ENCODE data around the gene WDR20. TPM values are rescaled to one million over a fixed set of nuclear protein-coding genes. Genes with fewer than 3 reads are reported as not detected.

WDR20 gene
- total and polyA plus RNA-seq, 2 of the 4 experiments (the other 2 are of a cell fraction): 20.3 to 27.4 TPM

DNA sequence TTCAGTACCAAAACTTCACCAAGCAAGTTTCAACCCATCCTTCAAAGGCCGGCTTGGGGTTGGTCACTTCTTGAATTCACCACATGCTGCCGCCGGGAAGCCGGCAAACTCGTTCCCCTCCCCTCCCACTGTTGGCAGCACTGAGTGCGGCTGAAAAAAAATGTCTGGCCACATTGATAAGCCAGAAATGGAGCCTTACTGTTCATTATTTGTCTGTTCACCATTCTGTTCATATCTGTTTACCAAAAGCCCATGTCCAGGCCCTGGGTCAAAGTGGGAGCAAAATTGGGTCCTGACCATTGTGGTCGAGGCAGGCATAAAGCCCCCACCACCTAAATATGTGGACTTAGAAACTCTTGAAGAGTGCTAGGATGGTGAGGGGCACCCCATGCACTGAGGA is 45.6 kb upstream of the WDR20 start:
- Histone ChIP-seq H2BK15ac (ENCODE audit: low read depth, low read length) (no peak overlapping the region), H3K9me3 (ENCODE audit: control insufficient read depth, insufficient read depth, low read length) (no peaks in the 10 kb centered on the region), H3K27ac (ENCODE audit: insufficient read depth, low read length) (no peak overlapping the region), H3K9me1 (ENCODE audit: insufficient read depth, low read length) (peaks cover 6% of the 10 kb centered on the region; the same call in 1 of the 2 replicates), H3K23ac (ENCODE audit: low read depth, low read length) (no peak overlapping the region; the same call in 1 of the 2 replicates), H3K4me2 (ENCODE audit: low read depth, low read length) (no peak overlapping the region), H3K4ac (ENCODE audit: low read depth, low read length) (no peak overlapping the region), H2BK120ac (ENCODE audit: low read depth, low read length) (no peak overlapping the region), H3K79me1 (ENCODE audit: low read depth in 1 of 2, low read length in 2 of 2) (no peaks in the 10 kb centered on the region), H2AFZ (replicated peaks; ENCODE audit: low read length, poor library complexity) (peak overlapping the region; percentile 62), H3K14ac (replicated peaks; ENCODE audit: low read depth, low read length) (no peak overlapping the region), H3K36me3 (ENCODE audit: control insufficient read depth, insufficient read depth, low read length) (no peaks in the 10 kb centered on the region), H2AK5ac (ENCODE audit: low read depth, low read length) (no peak overlapping the region), H4K8ac (ENCODE audit: low read depth in 2 of 2, low read length in 2 of 2) (no peak overlapping the region), H3K56ac (ENCODE audit: extremely low read depth, insufficient read depth, low read length) (no peak overlapping the region), H3K18ac (ENCODE audit: low read depth, low read length) (no peak overlapping the region), H3K27me3 (ENCODE audit: control insufficient read depth, insufficient read depth, low read length) (no peaks in the 10 kb centered on the region), H2BK20ac (ENCODE audit: low read depth, low read length) (no peak overlapping the region), H3K4me3 (ENCODE audit: insufficient read depth, low read depth, low read length) (no peak overlapping the region), H4K20me1 (ENCODE audit: insufficient read depth, low read length) (no peaks in the 10 kb centered on the region), H3K4me1 (ENCODE audit: control insufficient read depth, insufficient read depth, low read length) (peaks cover 12% of the 10 kb centered on the region), H2AK9ac (replicated peaks; ENCODE audit: low read depth, low read length, poor library complexity) (peak overlapping the region; percentile 10), H4K91ac (ENCODE audit: insufficient read depth, low read depth, low read length) (no peak overlapping the region), H3K9ac (ENCODE audit: low read depth, low read length) (no peak overlapping the region), H2BK5ac (ENCODE audit: low read depth, low read length, poor library complexity, severe bottlenecking) (no peak overlapping the region), H4K5ac (ENCODE audit: low read depth, low read length) (no peak overlapping the region)
- dilution Hi-C loops (cut with HindIII; ENCODE audit: low sequenced_read_pairs, unreplicated experiment) (no loop called here), intact Hi-C loops (cut with micrococcal nuclease) (no loop called here), in situ Hi-C loops (cut with MboI; ENCODE audit: low sequenced_read_pairs) (loop anchor here (25.0 kb wide), 1 partner anchor 218 kb away; the partner anchor contains the start of genes MOK and ZNF839)
- TF ChIP-seq MAFK (IDR thresholded peaks at IDR 0.05; ENCODE audit: low read depth, low read length) (no peak), CHD1 (IDR thresholded peaks at IDR 0.05; ENCODE audit: low read depth, low read length) (no peak), RFX5 (IDR thresholded peaks at IDR 0.05; ENCODE audit: low read depth, low read length) (no peak)
- TF ChIP-seq, protein P1, sequence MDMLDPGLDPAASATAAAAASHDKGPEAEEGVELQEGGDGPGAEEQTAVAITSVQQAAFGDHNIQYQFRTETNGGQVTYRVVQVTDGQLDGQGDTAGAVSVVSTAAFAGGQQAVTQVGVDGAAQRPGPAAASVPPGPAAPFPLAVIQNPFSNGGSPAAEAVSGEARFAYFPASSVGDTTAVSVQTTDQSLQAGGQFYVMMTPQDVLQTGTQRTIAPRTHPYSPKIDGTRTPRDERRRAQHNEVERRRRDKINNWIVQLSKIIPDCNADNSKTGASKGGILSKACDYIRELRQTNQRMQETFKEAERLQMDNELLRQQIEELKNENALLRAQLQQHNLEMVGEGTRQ (IDR thresholded peaks at IDR 0.05; ENCODE audit: low read depth, low read length): no peak
- DNase-seq (no peak), ATAC-seq (ENCODE audit: low read depth) (no peak)
- POLR2A ChIA-PET (ENCODE audit: unreplicated experiment): no interaction called here
- WGBS, 2 experiments (ENCODE audit: extremely low coverage in 2 of 2, insufficient read length in 1 of 2): 57% methylated on average over 6 of the region's 7 CpGs; no CpG with 5 or more reads in 1 of the 2 experiments
- no TSS peak for BruUV-seq (replicated peaks)
- CTCF ChIA-PET: no interaction called here
